Psoas muscle (tissue), 8 donors: Measurements from ENCODE around the gene SLC22A16. TPM values are rescaled to one million over a fixed set of nuclear protein-coding genes. Genes with fewer than 3 reads are reported as not detected.

Experiments
- ATAC-seq, 4 donors: fragments of 200-7000 bp; cut with Tn5 transposase; one replicate each; pipeline ENCODE4 v1.9.1; 2020; ENCODE audit warnings: moderate library complexity in 3 of 4, mild to moderate bottlenecking in 2 of 4
- DNase-seq, 2 donors: peaks; one replicate each; pipeline ENCODE4 v3.0.0-alpha.2; 2020
- H3K27ac ChIP-seq: fragments of 200-600 bp; one replicate; pipeline ENCODE4 v1.8.0; 2022
- H3K27me3 ChIP-seq, 3 donors: fragments of 200-600 bp in 1 of 3; one replicate each; pipeline versions ENCODE4 v1.6.1 to v1.8.0; 2013 to 2022; ENCODE audit warnings: low read length in 2 of 3, mild to moderate bottlenecking in 2 of 3, moderate library complexity in 1 of 3; ENCODE audit not compliant: insufficient read depth in 3 of 3
- H3K36me3 ChIP-seq, 2 donors: fragments of 200-600 bp in 1 of 2; one replicate each; pipeline versions ENCODE4 v1.6.1 to v1.8.0; 2013 to 2022; ENCODE audit warnings: low read depth in 1 of 2, mild to moderate bottlenecking in 1 of 2, moderate library complexity in 1 of 2; ENCODE audit not compliant: insufficient read depth in 1 of 2
- H3K4me1 ChIP-seq: fragments of 200-600 bp; one replicate; pipeline ENCODE4 v1.8.0; 2022
- H3K4me3 ChIP-seq: fragments of 200-600 bp; one replicate; pipeline ENCODE4 v1.8.0; 2022; ENCODE audit warnings: mild to moderate bottlenecking
- H3K9me3 ChIP-seq: fragments of 200-600 bp; one replicate; pipeline ENCODE4 v1.8.0; 2022
- CTCF ChIP-seq: fragments of 200-600 bp; IDR thresholded peaks from one replicate; pipeline ENCODE4 v1.8.0; 2022; ENCODE audit warnings: antibody characterized with exemption
- WGBS, 3 donors: extraction: QIAGEN DNeasy Blood & Tissue Kit; methylation state at CpG; one replicate each; pipeline versions ENCODE4 v1.1.6 to v1.1.7; 2013; 5-methylcytosine and 5-hydroxymethylcytosine counted together
- intact Hi-C, 2 donors: fragments of 100-400 bp; cut with DNase I; formaldehyde crosslinking; loops; one replicate each; pipeline versions ENCODE4 v1.11.0 to v1.14.2; 2022
- polyA plus RNA-seq, 3 donors: library from polyadenylated mRNA; stranded (reverse); fragments of 200-250 nt; gene quantifications; one replicate each; pipeline ENCODE4 v1.2.3, GENCODE V29; 2013
- total RNA-seq, 4 donors: library from RNA; stranded (reverse); fragmentation: NEBNext Ultra II Directional in 2 of 4; extraction: Animal tissue kit (Norgen Biotek cat#: 25700) in 2 of 4; gene quantifications; one replicate each; pipeline versions ENCODE4 v1.2.1 to v1.2.4, GENCODE V29; 2021 to 2023
- donor health status: healthy with polysubstance abuse.
- donor health status: DM: no; HTN: no; CAD: no; lungs with moderate emphysema.
- donor health status: Bipolar disorder and iron deficiency.
- donor health status: healthy.
- donor health status: DM: yes; HTN: yes; CAD: no.
- donor health status: DM: no; HTN: no; CAD: no.
- donor health status: DM: no; HTN: no; CAD: no.
- donor health status: DM: yes; HTN: yes; CAD: no.

SLC22A16 gene
- total and polyA plus RNA-seq, 7 donors: 0.03 to 0.07 TPM; not detected in 5

DNA sequence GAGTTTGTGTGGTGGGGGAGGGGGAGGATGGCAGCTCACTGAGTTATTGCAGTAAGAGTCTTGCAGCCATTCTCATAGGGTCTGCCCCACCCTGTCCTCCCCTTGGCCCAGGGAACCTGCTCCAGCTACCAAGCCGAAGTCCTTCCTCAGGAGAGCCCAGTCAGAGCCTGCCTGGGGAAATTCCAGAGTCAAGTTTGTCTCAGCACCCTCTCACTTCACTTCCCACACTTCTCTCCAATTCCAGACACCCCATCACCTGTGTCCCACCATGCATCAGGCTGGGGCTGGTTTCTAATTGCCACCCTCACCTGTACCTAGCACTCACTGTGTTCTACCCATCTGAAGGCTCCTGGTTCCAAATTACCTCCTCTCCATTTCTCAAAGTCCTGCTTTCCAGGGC, 10.3 kb upstream of the SLC22A16 start:
- 67 to 73% (median 72%) methylated on average over 1 of the region's 1 CpG for WGBS, 3 donors
- no peak for TF ChIP-seq CTCF
- no peaks in the 10 kb centered on the region for H3K9me3 ChIP-seq
- intact Hi-C loops: no loop called here
- DNase-seq (no peak), ATAC-seq (no peak)
- no peak overlapping the region for H3K4me3 ChIP-seq
- no peaks in the 10 kb centered on the region for H3K36me3 ChIP-seq
- no peaks in the 10 kb centered on the region for H3K27me3 ChIP-seq
- no peak overlapping the region for H3K27ac ChIP-seq
- H3K4me1 ChIP-seq: no peaks in the 10 kb centered on the region

DNA sequence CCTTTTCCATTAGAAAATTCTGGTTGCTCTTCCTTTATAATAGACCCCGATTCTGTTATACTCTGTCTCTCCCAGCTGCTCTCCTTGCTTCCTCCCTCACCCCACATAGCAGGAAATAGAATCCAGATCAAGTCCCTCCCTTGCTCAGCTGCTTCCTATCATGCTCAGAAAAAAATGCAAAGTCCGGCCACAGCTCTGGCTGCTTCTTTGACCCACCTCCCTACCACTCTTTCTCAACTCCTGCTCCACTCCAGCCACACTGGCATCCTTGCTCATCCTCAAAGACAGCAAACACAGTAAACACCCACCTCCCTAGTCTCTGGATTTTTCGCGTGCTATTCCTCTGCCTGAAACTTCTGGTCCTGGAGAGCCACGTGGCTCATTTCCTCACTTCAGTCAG, 9.1 kb upstream of the SLC22A16 start:
- WGBS, 3 donors: 41 to 52% (median 45%) methylated on average over 5 of the region's 5 CpGs
- Histone ChIP-seq H3K4me1 (no peaks in the 10 kb centered on the region), H3K27ac (no peak overlapping the region), H3K36me3 (no peaks in the 10 kb centered on the region), H3K27me3 (no peaks in the 10 kb centered on the region), H3K9me3 (no peaks in the 10 kb centered on the region), H3K4me3 (no peak overlapping the region)
- no peak for ATAC-seq
- no peak for TF ChIP-seq CTCF
- DNase-seq: no peak
- intact Hi-C loops: no loop called here

DNA sequence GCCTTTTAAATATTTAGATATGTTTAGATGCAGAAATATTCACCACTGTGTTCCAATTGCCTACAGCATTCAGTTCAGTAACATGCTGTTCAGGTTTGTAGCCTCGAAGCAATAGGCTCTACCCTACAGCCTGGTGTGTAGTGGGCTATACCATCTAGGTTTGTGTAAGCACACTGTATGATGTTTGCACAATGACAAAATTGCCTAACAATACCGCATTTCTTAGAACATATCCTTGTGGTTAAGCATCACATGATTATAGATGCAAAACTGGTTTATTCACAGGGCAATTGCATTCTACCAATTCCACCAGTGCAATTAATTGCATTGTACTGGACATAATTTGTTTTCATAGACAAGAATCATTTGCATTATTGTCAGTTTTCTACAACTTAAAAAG, 7.9 kb upstream of the SLC22A16 start:
- no peaks in the 10 kb centered on the region for H3K27me3 ChIP-seq
- H3K27ac ChIP-seq: no peak overlapping the region
- 87 to 92% (median 91%) methylated on average over 2 of the region's 2 CpGs for WGBS, 3 donors
- DNase-seq (no peak), ATAC-seq (no peak)
- no peaks in the 10 kb centered on the region for H3K36me3 ChIP-seq
- H3K9me3 ChIP-seq: no peaks in the 10 kb centered on the region
- H3K4me1 ChIP-seq: no peaks in the 10 kb centered on the region
- intact Hi-C loops: no loop called here
- H3K4me3 ChIP-seq: no peak overlapping the region
- no peak for TF ChIP-seq CTCF

DNA sequence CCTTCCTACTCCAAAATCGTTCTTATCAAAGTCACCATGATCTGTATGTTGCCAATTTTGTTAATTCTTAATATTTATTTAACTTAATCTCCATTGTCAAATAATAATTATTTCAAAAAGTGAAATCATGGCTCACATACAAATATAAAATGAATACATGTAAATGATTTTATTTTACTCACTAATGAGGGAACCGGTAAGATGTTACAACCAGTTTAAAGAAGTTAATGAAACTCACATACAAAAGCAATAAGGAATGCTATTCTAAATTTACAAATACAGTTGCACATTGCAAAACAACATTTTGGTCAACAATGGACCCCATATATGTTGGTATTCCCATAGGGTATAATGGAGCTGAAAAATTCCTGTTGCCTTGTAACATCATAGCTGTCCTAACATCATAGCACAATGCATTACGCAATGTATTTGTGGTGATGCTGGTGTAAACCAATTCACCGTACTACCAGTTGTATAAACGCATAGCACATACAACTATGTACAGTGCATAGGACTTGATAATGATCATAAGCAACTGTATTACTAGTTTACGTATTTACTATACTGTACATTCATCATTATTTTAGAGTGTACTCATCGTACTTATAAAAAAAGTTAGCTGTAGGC, 6.5 kb upstream of the SLC22A16 start:
- intact Hi-C loops: no loop called here
- no peak for DNase-seq
- no peak for ATAC-seq
- Histone ChIP-seq H3K27ac (no peak overlapping the region), H3K27me3 (peaks cover 0 to 2% (median 0%) of the 10 kb centered on the region in 3 donors), H3K9me3 (no peaks in the 10 kb centered on the region), H3K4me1 (no peaks in the 10 kb centered on the region), H3K4me3 (no peak overlapping the region), H3K36me3 (no peaks in the 10 kb centered on the region)
- WGBS, 3 donors: 83 to 92% (median 88%) methylated on average over 7 of the region's 7 CpGs
- TF ChIP-seq CTCF: no peak

GRCh38 chr6:110481081-110481480, 4.7 kb upstream of the SLC22A16 start:
- H3K27ac ChIP-seq: no peak overlapping the region
- DNase-seq: no peak
- intact Hi-C loops: no loop called here

More at GRCh38 chr6:110481081-110481480, 4.7 kb upstream of the SLC22A16 start:
- Histone ChIP-seq H3K4me1 (no peaks in the 10 kb centered on the region), H3K36me3 (no peaks in the 10 kb centered on the region), H3K4me3 (no peak overlapping the region), H3K27me3 (peaks cover 0 to 9% (median 6%) of the 10 kb centered on the region in 3 donors), H3K9me3 (no peaks in the 10 kb centered on the region)
- TF ChIP-seq CTCF: no peak
- ATAC-seq: no peak
